ENCODE data around the gene GALNT17.

Gene GALNT17

DNA sequence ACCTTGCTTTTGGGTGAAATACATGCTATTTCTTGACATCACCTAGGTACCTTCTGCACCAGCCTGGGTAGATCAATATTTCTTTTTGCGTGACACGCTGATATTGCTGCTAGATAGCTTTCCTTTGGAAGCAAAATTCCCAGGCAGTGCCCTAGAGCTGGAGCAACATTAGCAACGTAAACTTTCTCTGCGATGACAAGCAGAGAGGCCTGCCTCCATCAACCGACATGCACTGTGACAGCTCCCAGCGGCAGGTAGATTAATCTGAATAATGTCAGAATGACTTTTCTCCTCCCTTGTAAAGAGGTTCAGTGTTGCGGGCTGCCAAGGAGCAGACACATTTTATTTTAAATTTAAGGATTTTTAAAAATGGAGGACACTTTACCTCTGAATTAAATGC lies 307.4 kb downstream of the GALNT17 start:
- Histone ChIP-seq H4K20me1 (ENCODE audit: insufficient read depth, low read length) (no peaks in the 10 kb centered on the region), H3K4me3 (ENCODE audit: low read length) (no peak overlapping the region), H2AFZ (ENCODE audit: low read length) (no peak overlapping the region), H3K36me3 (replicated peaks; ENCODE audit: insufficient read depth, low read length) (no peaks in the 10 kb centered on the region), H3K9me3 (replicated peaks; ENCODE audit: insufficient read depth, low read length) (no peaks in the 10 kb centered on the region), H3F3A (ENCODE audit: insufficient read depth, low read length) (peaks cover 4% of the 10 kb centered on the region; the same call in 1 of the 2 replicates), H3K9me2 (replicated peaks; ENCODE audit: insufficient read depth, low read length) (no peaks in the 10 kb centered on the region), H3K9ac (ENCODE audit: low read length) (no peak overlapping the region), H3K27me3 (replicated peaks; ENCODE audit: insufficient read depth, low read length) (no peaks in the 10 kb centered on the region), H3K79me2 (ENCODE audit: low read length) (no peaks in the 10 kb centered on the region), H3K4me2 (ENCODE audit: low read depth, low read length) (no peak overlapping the region), H3K4me1 (ENCODE audit: low read length) (0 out of 2 replicates have a peak, but pooled peaks cover 6% of the 10 kb centered on the region), H3K27ac (ENCODE audit: low read length) (no peak overlapping the region)
- no peak for TF ChIP-seq EZH2phosphoT487 (IDR thresholded peaks at IDR 0.05; ENCODE audit: low read length)
- no peak for TF ChIP-seq EZH2 (optimal IDR thresholded peaks at IDR 0.05; ENCODE audit: low read depth, low read length)
- TF ChIP-seq, protein P1, sequence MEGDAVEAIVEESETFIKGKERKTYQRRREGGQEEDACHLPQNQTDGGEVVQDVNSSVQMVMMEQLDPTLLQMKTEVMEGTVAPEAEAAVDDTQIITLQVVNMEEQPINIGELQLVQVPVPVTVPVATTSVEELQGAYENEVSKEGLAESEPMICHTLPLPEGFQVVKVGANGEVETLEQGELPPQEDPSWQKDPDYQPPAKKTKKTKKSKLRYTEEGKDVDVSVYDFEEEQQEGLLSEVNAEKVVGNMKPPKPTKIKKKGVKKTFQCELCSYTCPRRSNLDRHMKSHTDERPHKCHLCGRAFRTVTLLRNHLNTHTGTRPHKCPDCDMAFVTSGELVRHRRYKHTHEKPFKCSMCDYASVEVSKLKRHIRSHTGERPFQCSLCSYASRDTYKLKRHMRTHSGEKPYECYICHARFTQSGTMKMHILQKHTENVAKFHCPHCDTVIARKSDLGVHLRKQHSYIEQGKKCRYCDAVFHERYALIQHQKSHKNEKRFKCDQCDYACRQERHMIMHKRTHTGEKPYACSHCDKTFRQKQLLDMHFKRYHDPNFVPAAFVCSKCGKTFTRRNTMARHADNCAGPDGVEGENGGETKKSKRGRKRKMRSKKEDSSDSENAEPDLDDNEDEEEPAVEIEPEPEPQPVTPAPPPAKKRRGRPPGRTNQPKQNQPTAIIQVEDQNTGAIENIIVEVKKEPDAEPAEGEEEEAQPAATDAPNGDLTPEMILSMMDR (IDR thresholded peaks at IDR 0.05; ENCODE audit: low read length) = no peak
- DNase-seq = no peak

DNA sequence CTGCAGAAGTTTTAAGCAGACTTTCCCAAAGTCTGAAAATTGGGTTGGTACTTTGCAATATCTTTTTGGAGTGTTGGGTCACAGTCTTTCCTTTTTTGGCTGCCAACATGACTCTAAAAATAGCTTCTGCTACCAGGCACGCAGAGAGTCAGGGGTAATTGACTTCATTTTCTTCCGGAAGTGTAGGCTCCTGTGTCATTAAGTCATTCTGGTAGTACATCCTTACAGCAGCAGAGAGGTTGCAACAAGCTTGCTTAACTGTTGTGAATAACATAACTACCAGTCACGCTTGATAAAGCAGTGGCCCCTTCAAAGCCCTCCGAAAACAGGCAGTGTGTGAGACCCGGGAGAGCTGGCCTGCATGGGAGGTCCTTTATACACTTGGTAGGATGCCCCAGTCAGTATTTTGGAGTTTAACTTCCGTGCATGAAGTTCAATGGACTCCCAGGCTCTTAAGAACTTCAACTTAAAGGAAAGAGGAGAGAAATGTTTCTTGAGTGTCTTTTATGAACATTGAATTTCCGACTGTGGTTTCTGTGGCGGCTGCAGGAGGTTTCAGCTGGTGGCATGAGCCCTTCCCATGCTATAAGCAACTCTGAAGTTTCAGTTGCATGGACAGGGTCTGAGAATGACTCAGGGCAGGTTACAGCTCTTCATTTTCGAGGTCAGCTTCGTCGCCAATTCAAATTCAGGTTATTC lies 310.7 kb downstream of the GALNT17 start:
- H2AFZ ChIP-seq (ENCODE audit: low read length) = peak overlapping the region; percentile 23; the same call in 1 of the 2 replicates
- peak overlapping the region; percentile 47 for H3K4me2 ChIP-seq (ENCODE audit: low read depth, low read length)

DNA sequence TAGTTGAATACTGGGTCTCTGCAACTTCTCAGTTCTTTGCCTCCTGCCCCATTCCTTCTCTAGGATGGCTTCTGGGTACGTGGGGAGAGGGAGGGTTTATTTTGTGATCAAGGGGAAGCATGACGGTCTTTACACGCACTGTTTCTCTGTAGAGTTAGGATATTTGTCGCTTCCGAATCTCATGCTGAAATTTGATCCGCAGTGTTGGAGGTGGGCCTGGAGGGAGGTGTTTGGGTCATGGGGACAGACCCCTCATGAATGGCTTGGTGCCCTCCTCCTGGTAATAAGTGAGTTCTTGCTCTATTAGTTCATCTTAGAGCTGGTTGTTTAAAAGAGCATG lies 311.2 kb downstream of the GALNT17 start:
- Histone ChIP-seq H3K36me3 (replicated peaks; ENCODE audit: insufficient read depth, low read length) (no peaks in the 10 kb centered on the region), H3K4me2 (ENCODE audit: low read depth, low read length) (peak overlapping the region; percentile 47), H4K20me1 (ENCODE audit: insufficient read depth, low read length) (no peaks in the 10 kb centered on the region)

More for the DNA sequence above, 310.7 kb downstream of the GALNT17 start:
- Histone ChIP-seq H3K27ac (ENCODE audit: low read length) (peak overlapping the region; percentile 81), H3K36me3 (replicated peaks; ENCODE audit: insufficient read depth, low read length) (no peaks in the 10 kb centered on the region), H3K9me2 (replicated peaks; ENCODE audit: insufficient read depth, low read length) (no peaks in the 10 kb centered on the region), H3K4me1 (ENCODE audit: low read length) (0 out of 2 replicates have a peak, but pooled peaks cover 6% of the 10 kb centered on the region), H3K9ac (ENCODE audit: low read length) (peak overlapping the region; percentile 39; the same call in 1 of the 2 replicates), H3F3A (ENCODE audit: insufficient read depth, low read length) (peaks cover 4% of the 10 kb centered on the region; the same call in 1 of the 2 replicates), H3K4me3 (ENCODE audit: low read length) (0 out of 2 replicates have a peak overlapping the region, but pooled peaks have one; percentile 19), H3K27me3 (replicated peaks; ENCODE audit: insufficient read depth, low read length) (no peaks in the 10 kb centered on the region), H3K79me2 (ENCODE audit: low read length) (no peaks in the 10 kb centered on the region), H3K9me3 (replicated peaks; ENCODE audit: insufficient read depth, low read length) (no peaks in the 10 kb centered on the region), H4K20me1 (ENCODE audit: insufficient read depth, low read length) (no peaks in the 10 kb centered on the region)
- no peak for TF ChIP-seq EZH2phosphoT487 (IDR thresholded peaks at IDR 0.05; ENCODE audit: low read length)
- TF ChIP-seq, protein P1 (IDR thresholded peaks at IDR 0.05; ENCODE audit: low read length) = no peak
- TF ChIP-seq EZH2 (optimal IDR thresholded peaks at IDR 0.05; ENCODE audit: low read depth, low read length) = no peak
- peak; percentile 79 for DNase-seq

More for the DNA sequence above, 311.2 kb downstream of the GALNT17 start:
- peak overlapping the region; percentile 23; the same call in 1 of the 2 replicates for H2AFZ ChIP-seq (ENCODE audit: low read length)
- peak overlapping the region; percentile 81; the same call in 1 of the 2 replicates for H3K27ac ChIP-seq (ENCODE audit: low read length)
- peaks cover 4% of the 10 kb centered on the region; the same call in 1 of the 2 replicates for H3F3A ChIP-seq (ENCODE audit: insufficient read depth, low read length)
- DNase-seq = no peak
- H3K27me3 ChIP-seq (replicated peaks; ENCODE audit: insufficient read depth, low read length) = no peaks in the 10 kb centered on the region
- no peaks in the 10 kb centered on the region for H3K9me3 ChIP-seq (replicated peaks; ENCODE audit: insufficient read depth, low read length)
- TF ChIP-seq, protein P1 (IDR thresholded peaks at IDR 0.05; ENCODE audit: low read length) = no peak
- TF ChIP-seq EZH2 (optimal IDR thresholded peaks at IDR 0.05; ENCODE audit: low read depth, low read length) = no peak
- no peak for TF ChIP-seq EZH2phosphoT487 (IDR thresholded peaks at IDR 0.05; ENCODE audit: low read length)
- H3K9ac ChIP-seq (ENCODE audit: low read length) = peak overlapping the region; percentile 39
- H3K9me2 ChIP-seq (replicated peaks; ENCODE audit: insufficient read depth, low read length) = no peaks in the 10 kb centered on the region
- H3K4me1 ChIP-seq (ENCODE audit: low read length) = 0 out of 2 replicates have a peak, but pooled peaks cover 6% of the 10 kb centered on the region
- no peaks in the 10 kb centered on the region for H3K79me2 ChIP-seq (ENCODE audit: low read length)
- 0 out of 2 replicates have a peak overlapping the region, but pooled peaks have one; percentile 19 for H3K4me3 ChIP-seq (ENCODE audit: low read length)
